NAMALWA (cell line): ENCODE results near the gene ROR1.

Experiments used
- DNase-seq: peaks from one replicate; pipeline ENCODE4 v3.0.0-alpha.2; 2015; ENCODE audit warnings: low spot score

Gene ROR1

GRCh38 chr1:64147045-64147724 is 373.4 kb downstream of the ROR1 start:
- DNase-seq = no peak

GRCh38 chr1:64147759-64148158 is 373.9 kb downstream of the ROR1 start:
- no peak for DNase-seq

GRCh38 chr1:64150266-64150665 is 376.4 kb downstream of the ROR1 start:
- no peak for DNase-seq

GRCh38 chr1:64150729-64151230 is 377.0 kb downstream of the ROR1 start:
- no peak for DNase-seq

GRCh38 chr1:64155278-64155677 is 381.5 kb downstream of the ROR1 start:
- no peak for DNase-seq

DNA sequence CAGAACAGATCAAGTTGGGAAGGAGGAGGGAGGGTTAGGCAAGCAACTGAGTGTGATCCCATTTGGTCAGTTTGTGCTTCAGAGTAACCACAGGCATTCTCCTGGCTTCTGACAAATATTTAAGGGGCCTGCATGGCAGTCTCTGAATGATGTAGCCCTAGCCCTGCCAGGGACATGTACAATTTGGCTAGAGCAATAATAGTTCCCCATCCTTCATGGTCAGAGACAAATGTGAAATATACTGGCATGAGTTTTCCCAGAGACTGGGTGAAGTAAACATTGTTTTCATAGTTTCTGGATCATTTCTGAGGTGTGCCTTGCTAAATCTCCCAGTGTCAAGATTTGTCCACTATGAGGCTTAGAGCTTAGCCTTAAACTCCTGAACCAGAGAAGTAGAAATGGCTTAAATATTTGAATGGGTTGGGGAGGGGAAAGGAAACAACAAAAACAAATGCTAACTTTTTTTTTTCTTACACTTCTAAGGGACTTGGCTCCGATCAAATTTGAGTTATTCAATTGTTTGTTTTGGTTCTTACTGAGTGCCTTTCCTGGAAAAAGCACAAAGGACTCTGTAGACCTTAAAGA is 387.6 kb downstream of the ROR1 start:
- DNase-seq = no peak

DNA sequence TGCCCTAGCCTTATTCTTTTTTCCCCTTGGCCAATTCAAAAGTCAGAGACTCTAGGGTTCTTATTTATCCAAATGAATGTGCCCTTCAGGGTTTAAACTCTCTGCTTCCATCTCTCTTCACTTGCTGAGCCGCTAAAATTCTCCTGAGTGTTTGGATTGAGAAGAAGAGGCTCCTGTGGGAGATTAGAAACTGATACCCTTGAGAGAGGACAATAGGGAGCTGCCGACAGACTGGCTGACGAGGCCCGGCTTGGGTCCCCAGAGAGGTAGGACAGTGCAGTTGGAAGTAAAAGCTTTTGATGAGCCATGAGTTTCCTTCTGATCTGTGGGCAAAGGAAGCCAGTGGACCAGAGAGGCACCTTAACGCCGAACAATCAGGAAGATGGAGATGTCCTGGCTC is 388.3 kb downstream of the ROR1 start:
- no peak for DNase-seq

- DNase-seq = no peak
These were observed 389.0 kb downstream of the ROR1 start for GRCh38 chr1:64162804-64163203.

DNA sequence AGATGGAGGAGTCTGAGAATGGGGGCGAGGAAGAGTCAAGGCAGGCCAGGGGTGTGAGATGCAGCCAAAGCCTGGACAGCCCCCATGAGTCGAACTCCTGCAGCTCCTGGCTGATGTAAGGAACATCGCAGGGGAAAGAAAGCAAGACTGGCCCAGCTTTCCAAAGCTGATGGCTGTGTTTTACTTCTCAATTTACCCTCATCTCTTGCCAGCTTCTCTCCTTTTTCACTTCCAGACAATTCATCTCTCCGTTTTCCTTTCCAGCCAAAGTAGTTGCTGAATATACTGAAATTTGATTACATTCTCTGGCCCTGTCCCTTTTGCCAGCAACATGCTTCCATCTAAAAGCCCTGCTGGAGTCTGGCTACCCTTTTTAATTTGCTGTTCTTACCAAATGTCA is 389.6 kb downstream of the ROR1 start:
- no peak for DNase-seq

GRCh38 chr1:64163970-64164369 is 390.2 kb downstream of the ROR1 start:
- DNase-seq = no peak

- DNase-seq = no peak
These were observed 392.8 kb downstream of the ROR1 start for GRCh38 chr1:64166629-64167028.

DNA sequence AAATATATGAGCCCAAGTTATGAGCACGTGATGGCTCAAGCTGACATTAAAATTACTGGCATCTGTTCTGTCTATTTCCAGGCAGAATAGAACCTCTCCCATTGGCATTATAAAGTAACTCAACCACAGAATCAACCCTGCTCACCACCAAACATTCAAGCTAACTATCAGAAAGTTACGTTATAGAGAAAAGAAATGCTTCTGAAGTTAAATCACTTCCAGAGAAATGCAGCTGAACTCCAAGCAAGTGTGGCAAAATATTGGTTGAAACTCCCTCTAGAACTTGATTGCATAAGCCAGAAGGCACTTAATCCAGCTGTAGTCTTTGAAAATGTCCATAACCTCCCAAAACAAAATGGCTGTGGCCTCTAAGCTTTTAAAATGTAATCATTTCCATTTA is 393.4 kb downstream of the ROR1 start:
- no peak for DNase-seq

DNA sequence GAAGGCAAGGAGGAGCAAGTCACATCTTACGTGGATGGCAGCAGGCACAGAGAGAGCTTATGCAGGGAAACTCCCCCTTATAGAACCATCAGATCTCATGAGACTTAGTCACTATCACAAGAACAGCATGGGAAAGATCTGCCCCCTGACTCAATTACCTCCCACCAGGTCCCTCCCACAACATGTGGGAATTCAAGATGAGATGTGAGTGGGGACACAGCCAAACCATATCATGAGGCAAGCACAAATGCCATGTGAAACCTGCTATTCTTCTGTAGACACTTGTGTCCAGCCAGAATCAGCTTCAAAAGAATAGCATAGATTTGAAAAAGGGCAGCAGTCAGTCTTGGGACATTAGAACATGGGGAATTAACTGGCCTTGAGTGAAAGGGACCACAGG is 397.4 kb downstream of the ROR1 start:
- no peak for DNase-seq

GRCh38 chr1:64171797-64172281 is 398.0 kb downstream of the ROR1 start:
- no peak for DNase-seq

GRCh38 chr1:64172458-64172983 is 398.7 kb downstream of the ROR1 start:
- no peak for DNase-seq

- no peak for DNase-seq
These were observed 399.6 kb downstream of the ROR1 start for GRCh38 chr1:64173336-64173940.

DNA sequence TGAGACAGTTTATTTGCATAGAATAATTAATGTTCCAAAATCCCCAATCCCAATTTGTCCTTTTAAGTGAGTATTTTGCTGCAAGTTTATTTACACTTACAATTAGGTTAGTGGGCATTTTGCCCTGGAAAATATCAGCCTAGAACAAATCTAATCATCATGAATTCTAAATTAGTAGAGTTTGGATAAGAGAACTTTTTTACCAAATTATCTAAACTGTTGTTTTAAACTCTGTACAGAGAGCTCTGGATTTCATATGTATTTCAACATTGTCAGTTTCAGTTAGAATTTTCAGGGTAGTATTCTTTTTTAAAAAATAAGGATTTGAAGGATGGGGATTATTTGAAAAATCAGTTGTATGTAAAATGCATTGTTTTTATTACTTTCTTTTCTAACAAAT is 401.8 kb downstream of the ROR1 start:
- no peak for DNase-seq

DNA sequence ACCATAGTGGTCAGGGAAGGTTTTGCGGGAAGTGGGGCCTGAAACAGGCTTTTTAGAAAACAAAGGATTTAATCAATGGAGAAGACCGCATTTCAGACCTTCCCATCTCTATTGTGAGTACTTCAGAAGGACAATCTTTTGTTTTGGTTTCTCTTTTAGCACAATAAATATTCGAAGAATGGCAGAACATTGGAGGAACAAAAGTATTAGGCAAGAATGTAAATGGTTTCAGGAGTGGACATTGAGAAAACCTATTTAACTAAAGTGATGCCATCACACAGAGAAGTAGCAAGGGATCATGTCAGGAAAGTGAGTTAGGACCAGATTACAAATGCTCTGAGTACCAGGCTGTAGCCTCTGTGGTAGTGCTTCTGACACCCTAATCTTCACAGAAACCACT is 402.8 kb downstream of the ROR1 start:
- no peak for DNase-seq

DNA sequence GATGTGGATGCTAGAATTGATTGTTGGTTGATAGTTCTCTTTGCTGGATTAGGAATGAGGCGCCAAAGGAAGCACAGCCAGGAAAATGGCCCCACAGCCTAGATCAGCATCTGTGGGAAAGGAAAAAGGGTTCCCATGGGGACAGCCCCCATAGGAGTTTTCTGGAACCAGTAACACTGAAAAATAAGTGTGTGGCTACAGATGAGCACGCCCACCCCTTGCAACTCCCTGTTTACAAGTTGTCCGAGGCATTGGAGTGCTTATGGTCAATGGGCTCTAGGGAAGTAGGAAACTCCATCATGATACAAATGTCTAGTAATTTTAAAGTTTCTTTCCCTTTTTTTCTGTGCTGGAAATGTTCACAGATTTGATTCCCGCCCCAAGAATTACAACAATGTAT is 405.8 kb downstream of the ROR1 start:
- no peak for DNase-seq

GRCh38 chr1:64182207-64182606 is 408.4 kb downstream of the ROR1 start:
- DNase-seq = no peak

DNA sequence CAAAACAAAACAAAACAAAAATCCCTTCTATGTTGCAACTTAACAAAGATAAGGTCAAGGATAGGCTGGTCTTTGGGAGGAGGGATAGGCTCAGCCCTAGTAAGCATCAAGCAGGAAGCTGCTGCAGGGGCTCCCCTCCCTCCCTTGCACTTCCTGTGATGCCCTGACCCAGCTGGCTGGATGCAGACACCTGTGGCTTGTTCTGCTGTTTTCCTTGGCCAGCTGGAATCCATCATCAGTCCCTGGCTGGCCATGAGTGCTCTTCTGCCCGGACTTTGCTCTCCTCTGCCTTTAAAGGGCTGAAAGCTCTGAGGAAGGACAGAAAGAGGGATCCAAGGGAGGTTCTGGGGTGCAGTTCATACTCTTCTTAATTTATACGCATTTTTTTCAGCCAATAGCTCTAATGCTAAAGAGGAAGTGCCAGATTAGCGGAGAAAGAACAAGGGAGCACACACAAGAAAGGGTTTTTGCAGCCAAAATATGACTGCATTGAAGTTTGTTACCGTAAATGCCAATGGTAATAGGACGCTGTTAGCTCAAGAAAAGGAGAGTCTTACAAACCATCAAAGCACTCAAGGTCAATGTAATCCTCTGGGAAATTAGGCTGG is 409.7 kb downstream of the ROR1 start:
- peak; percentile 36 for DNase-seq

GRCh38 chr1:64184003-64184440 is 410.2 kb downstream of the ROR1 start:
- DNase-seq = no peak
